HL-60 (cell line): ENCODE results near the gene SEC31B.

ENCODE experiments used
- DNase-seq, 2 experiments: peaks; one replicate each; pipeline ENCODE4 v3.0.0-alpha.2; 2010 to 2020; ENCODE audit warnings: low read depth in 1 of 2, low spot score in 1 of 2
- H3K27ac ChIP-seq: fragments of 250-450 bp; sonication (Bioruptor Pico); replicated peaks from 2 replicates; pipeline ENCODE4 v1.5.1; 2020; ENCODE audit warnings: mild to moderate bottlenecking, moderate library complexity
- H3K27me3 ChIP-seq: fragments of 250-450 bp; sonication (Bioruptor Pico); 2 replicates; pipeline ENCODE4 v1.5.1; 2021; ENCODE audit warnings: mild to moderate bottlenecking, moderate library complexity; ENCODE audit not compliant: insufficient read depth, poor library complexity, severe bottlenecking
- H3K4me3 ChIP-seq: replicated peaks from 2 replicates; pipeline ENCODE4 v1.5.1; 2011; ENCODE audit warnings: mild to moderate bottlenecking, control low read depth, low read length; ENCODE audit not compliant: insufficient read depth
- CTCF ChIP-seq: IDR thresholded peaks from one replicate; pipeline ENCODE4 v1.5.1; 2011; ENCODE audit warnings: low read length, control low read depth, inconsistent platforms; ENCODE audit not compliant: insufficient read depth
- GABPA ChIP-seq: IDR thresholded peaks from 2 replicates; pipeline ENCODE4 v1.6.1; 2012; ENCODE audit warnings: low read depth
- POLR2AphosphoS5 ChIP-seq: IDR thresholded peaks from 2 replicates; pipeline ENCODE4 v1.6.1; 2012; ENCODE audit warnings: low read depth
- REST ChIP-seq: IDR thresholded peaks from 2 replicates; pipeline ENCODE4 v1.6.1; 2012; ENCODE audit warnings: low read depth; ENCODE audit not compliant: insufficient replicate concordance
- SPI1 ChIP-seq: IDR thresholded peaks from 2 replicates; pipeline ENCODE4 v1.6.1; 2012; ENCODE audit warnings: low read depth, mild to moderate bottlenecking, borderline replicate concordance

Gene SEC31B

GRCh38 chr10:100496567-100496966, 23.1 kb downstream of the SEC31B start:
- no peak overlapping the region for H3K27ac ChIP-seq

GRCh38 chr10:100490531-100490930, 29.1 kb downstream of the SEC31B start:
- TF ChIP-seq POLR2AphosphoS5 (no peak), GABPA (no peak), SPI1 (no peak), CTCF (no peak), REST (no peak)
- H3K27me3 ChIP-seq: no peaks in the 10 kb centered on the region
- DNase-seq: no peak
- H3K4me3 ChIP-seq: no peak overlapping the region
- no peak overlapping the region for H3K27ac ChIP-seq

More at GRCh38 chr10:100496567-100496966, 23.1 kb downstream of the SEC31B start:
- Histone ChIP-seq H3K4me3 (no peak overlapping the region), H3K27me3 (no peaks in the 10 kb centered on the region)
- TF ChIP-seq POLR2AphosphoS5 (no peak), CTCF (no peak), SPI1 (no peak), GABPA (no peak), REST (no peak)
- no peak for DNase-seq

- DNase-seq: no peak
Observed at GRCh38 chr10:100489396-100489795, 30.3 kb downstream of the SEC31B start.

More at GRCh38 chr10:100489396-100489795, 30.3 kb downstream of the SEC31B start:
- H3K4me3 ChIP-seq: no peak overlapping the region
- TF ChIP-seq CTCF (no peak), SPI1 (no peak), POLR2AphosphoS5 (no peak), GABPA (no peak), REST (no peak)
- no peak overlapping the region for H3K27ac ChIP-seq
- H3K27me3 ChIP-seq: no peaks in the 10 kb centered on the region
